Activated CD4-positive, alpha-beta memory T cell treated with anti-CD3 and anti-CD28 coated beads, Interleukin-2, amount 10 ng/mL, durations not matched to agents 7 days and 5 days (primary cell): ENCODE data around the gene MECR. TPM values are rescaled to one million over a fixed set of nuclear protein-coding genes. Genes with fewer than 3 reads are reported as not detected.
"Not testable (repeated sequence)": the region's sequence is repeated elsewhere in the genome, so short reads cannot be mapped to it uniquely, and the experiment has no call there.

Experiments
- CTCF ChIA-PET: fragments of 350-600 bp; sonication (Branson Sonifier 250); formaldehyde crosslinking; loops from one replicate; lab custom pipeline; 2021; ENCODE audit warnings: antibody characterized with exemption, inconsistent platforms; lab: Charles Lee
- POLR2A ChIA-PET: fragments of 350-600 bp; sonication (Branson Sonifier 250); formaldehyde crosslinking; loops from one replicate; lab custom pipeline; 2021; ENCODE audit warnings: antibody characterized with exemption; lab: Charles Lee
- DNase-seq: peaks from one replicate; pipeline ENCODE4 v3.0.0-alpha.2; 2020
- H3K27ac Mint-ChIP-seq: one replicate; pipeline ENCODE4 v1.8.0; 2021; ENCODE audit warnings: mild to moderate bottlenecking, mixed read lengths
- H3K27me3 Mint-ChIP-seq: one replicate; pipeline ENCODE4 v1.8.0; 2021; ENCODE audit warnings: mixed read lengths
- H3K36me3 Mint-ChIP-seq: one replicate; pipeline ENCODE4 v1.8.0; 2021; ENCODE audit warnings: low read depth, mixed read lengths
- H3K4me1 Mint-ChIP-seq: one replicate; pipeline ENCODE4 v1.8.0; 2021; ENCODE audit warnings: mixed read lengths
- H3K4me3 Mint-ChIP-seq: one replicate; pipeline ENCODE4 v1.8.0; 2021; ENCODE audit warnings: mild to moderate bottlenecking, mixed read lengths
- H3K9me3 Mint-ChIP-seq: one replicate; pipeline ENCODE4 v1.8.0; 2021; ENCODE audit warnings: mixed read lengths
- total RNA-seq, 2 experiments: library from RNA; stranded (reverse); gene quantifications; one replicate each; pipeline ENCODE4 v1.2.3, GENCODE V29; 2021

MECR gene
- total RNA-seq, 2 experiments from 2014 or later: 13.9 to 17.6 TPM

GRCh38 chr1:29222260-29222659 lies 8.5 kb downstream of the MECR start:
- POLR2A ChIA-PET, H3K4me3 Mint-ChIP-seq, H3K36me3 Mint-ChIP-seq, H3K27me3 Mint-ChIP-seq, H3K4me1 Mint-ChIP-seq, H3K27ac Mint-ChIP-seq, CTCF ChIA-PET, DNase-seq, H3K9me3 Mint-ChIP-seq: not testable (repeated sequence)

- ChIA-PET CTCF (no interaction called here), POLR2A (no interaction called here)
- H3K4me1 Mint-ChIP-seq: no peaks in the 10 kb centered on the region
- no peak for DNase-seq
- H3K27ac Mint-ChIP-seq: no peak overlapping the region
- no peak overlapping the region for H3K4me3 Mint-ChIP-seq
- no peaks in the 10 kb centered on the region for H3K27me3 Mint-ChIP-seq
- no peaks in the 10 kb centered on the region for H3K9me3 Mint-ChIP-seq
- no peaks in the 10 kb centered on the region for H3K36me3 Mint-ChIP-seq
Measured at GRCh38 chr1:29221296-29221695, 9.4 kb downstream of the MECR start.

- DNase-seq: no peak
- Mint-ChIP-seq H3K36me3 (peaks cover 4% of the 10 kb centered on the region), H3K4me1 (no peaks in the 10 kb centered on the region), H3K27ac (no peak overlapping the region), H3K4me3 (no peak overlapping the region), H3K9me3 (no peaks in the 10 kb centered on the region), H3K27me3 (no peaks in the 10 kb centered on the region)
- ChIA-PET POLR2A (interaction anchor here (1.6 kb wide), 1 partner anchor 12 kb away, joined by 5 read pairs; no protein-coding TSS in a partner anchor), CTCF (interaction anchor here (1.4 kb wide), 1 partner anchor 16 kb away, joined by 5 read pairs; no protein-coding TSS in a partner anchor)
Measured at GRCh38 chr1:29218223-29218622, 12.5 kb downstream of the MECR start.

GRCh38 chr1:29217633-29218032 lies 13.1 kb downstream of the MECR start:
- Mint-ChIP-seq H3K36me3 (peaks cover 6% of the 10 kb centered on the region), H3K9me3 (no peaks in the 10 kb centered on the region), H3K27me3 (no peaks in the 10 kb centered on the region), H3K4me3 (no peak overlapping the region), H3K4me1 (no peaks in the 10 kb centered on the region), H3K27ac (no peak overlapping the region)
- CTCF ChIA-PET: no interaction called here
- DNase-seq: no peak
- POLR2A ChIA-PET: interaction anchor here (1.6 kb wide), 1 partner anchor 12 kb away, joined by 5 read pairs; no protein-coding TSS in a partner anchor

- H3K4me3 Mint-ChIP-seq: no peak overlapping the region
- no peaks in the 10 kb centered on the region for H3K9me3 Mint-ChIP-seq
- ChIA-PET POLR2A (no interaction called here), CTCF (interaction anchor here (2.3 kb wide), 1 partner anchor 10 kb away, joined by 12 read pairs; no protein-coding TSS in a partner anchor)
- H3K4me1 Mint-ChIP-seq: no peaks in the 10 kb centered on the region
- H3K36me3 Mint-ChIP-seq: peaks cover 8% of the 10 kb centered on the region
- no peaks in the 10 kb centered on the region for H3K27me3 Mint-ChIP-seq
- no peak for DNase-seq
- no peak overlapping the region for H3K27ac Mint-ChIP-seq
Measured at GRCh38 chr1:29213055-29213454, 17.7 kb downstream of the MECR start.

- H3K27me3 Mint-ChIP-seq: no peaks in the 10 kb centered on the region
- H3K36me3 Mint-ChIP-seq: peaks cover 8% of the 10 kb centered on the region
- POLR2A ChIA-PET: interaction anchor here (0.5 kb wide), 1 partner anchor 326 kb away, joined by 3 read pairs; no protein-coding TSS in a partner anchor
- H3K4me3 Mint-ChIP-seq: no peak overlapping the region
- no peak overlapping the region for H3K27ac Mint-ChIP-seq
- H3K4me1 Mint-ChIP-seq: no peaks in the 10 kb centered on the region
- no peaks in the 10 kb centered on the region for H3K9me3 Mint-ChIP-seq
- CTCF ChIA-PET: interaction anchor here (2.3 kb wide), 1 partner anchor 8 kb away, joined by 12 read pairs; no protein-coding TSS in a partner anchor
- no peak for DNase-seq
Measured at GRCh38 chr1:29211086-29212030, 19.4 kb downstream of the MECR start.

- Mint-ChIP-seq H3K27ac (peak overlapping the region; percentile 22), H3K4me1 (no peaks in the 10 kb centered on the region), H3K36me3 (peaks cover 8% of the 10 kb centered on the region), H3K27me3 (no peaks in the 10 kb centered on the region), H3K9me3 (no peaks in the 10 kb centered on the region), H3K4me3 (no peak overlapping the region)
- POLR2A ChIA-PET: no interaction called here
- CTCF ChIA-PET: no interaction called here
- DNase-seq: no peak
Measured at GRCh38 chr1:29210278-29211085, 20.3 kb downstream of the MECR start.

- Mint-ChIP-seq H3K36me3 (peaks cover 5% of the 10 kb centered on the region), H3K27me3 (no peaks in the 10 kb centered on the region), H3K4me1 (no peaks in the 10 kb centered on the region), H3K9me3 (no peaks in the 10 kb centered on the region), H3K27ac (no peak overlapping the region), H3K4me3 (no peak overlapping the region)
- ChIA-PET CTCF (no interaction called here), POLR2A (no interaction called here)
- no peak for DNase-seq
Measured at GRCh38 chr1:29209173-29209572, 21.6 kb downstream of the MECR start.

GRCh38 chr1:29208442-29208841 lies 22.3 kb downstream of the MECR start:
- Mint-ChIP-seq H3K36me3 (peaks cover 5% of the 10 kb centered on the region), H3K27ac (no peak overlapping the region)
- CTCF ChIA-PET: interaction anchor here (1.9 kb wide), 1 partner anchor 27 kb away, joined by 5 read pairs; the partner anchor contains the start of gene SRSF4

GRCh38 chr1:29202584-29203340 lies 28.0 kb downstream of the MECR start:
- Mint-ChIP-seq H3K4me1 (peaks cover 6% of the 10 kb centered on the region), H3K36me3 (peaks cover 6% of the 10 kb centered on the region), H3K9me3 (no peaks in the 10 kb centered on the region), H3K4me3 (no peak overlapping the region), H3K27ac (no peak overlapping the region), H3K27me3 (no peaks in the 10 kb centered on the region)
- ChIA-PET POLR2A (interaction anchor here (0.9 to 3.6 kb wide), 6 partner anchors 20 to 621 kb away, joined by 3 to 34 read pairs (median 4); partner anchors contain the start of genes RNU11, SRSF4 and TMEM200B), CTCF (interaction anchor here (0.6 to 8.5 kb wide), 42 partner anchors 9 to 562 kb away, joined by 3 to 171 read pairs (median 4); partner anchors contain the start of genes EPB41, SRSF4 and TMEM200B)
- peak; percentile 90 for DNase-seq

More at GRCh38 chr1:29208442-29208841, 22.3 kb downstream of the MECR start:
- DNase-seq: no peak
- H3K27me3 Mint-ChIP-seq: no peaks in the 10 kb centered on the region
- no peaks in the 10 kb centered on the region for H3K9me3 Mint-ChIP-seq
- POLR2A ChIA-PET: no interaction called here
- H3K4me3 Mint-ChIP-seq: no peak overlapping the region
- H3K4me1 Mint-ChIP-seq: no peaks in the 10 kb centered on the region

GRCh38 chr1:29202053-29202452 lies 28.7 kb downstream of the MECR start:
- Mint-ChIP-seq H3K36me3 (peaks cover 9% of the 10 kb centered on the region), H3K27me3 (no peaks in the 10 kb centered on the region), H3K4me3 (no peak overlapping the region), H3K9me3 (no peaks in the 10 kb centered on the region), H3K4me1 (peaks cover 6% of the 10 kb centered on the region), H3K27ac (no peak overlapping the region)
- DNase-seq: no peak
- ChIA-PET POLR2A (interaction anchor here (0.9 to 3.6 kb wide), 5 partner anchors 20 to 620 kb away, joined by 3 to 34 read pairs (median 3); partner anchors contain the start of genes SRSF4 and TMEM200B), CTCF (interaction anchor here (0.6 to 8.5 kb wide), 36 partner anchors 9 to 561 kb away, joined by 3 to 171 read pairs (median 4); partner anchors contain the start of genes EPB41, SRSF4 and TMEM200B)
